Neural cell (in vitro differentiated cells): Measurements from ENCODE around the gene OR2D2.

Source experiments
- CTCF ChIP-seq: fragments of 450-650 bp; IDR thresholded peaks from 2 replicates; pipeline ENCODE4 v1.5.1; 2014; ENCODE audit warnings: antibody characterized with exemption, mild to moderate bottlenecking, moderate library complexity; ENCODE audit not compliant: poor library complexity, severe bottlenecking
- EZH2 ChIP-seq: fragments of 200-600, 300-800 bp; shearing (Covaris generic), sonication (generic); IDR thresholded peaks from 2 replicates; pipeline ENCODE4 v1.6.1; 2014; ENCODE audit warnings: antibody characterized with exemption, low read length, borderline replicate concordance, mild to moderate bottlenecking; ENCODE audit not compliant: insufficient read depth, poor library complexity, severe bottlenecking
- RAD21 ChIP-seq: fragments of 450-650 bp; conservative IDR thresholded peaks from 2 replicates; pipeline ENCODE4 v1.6.1; 2014; ENCODE audit warnings: antibody characterized with exemption, mild to moderate bottlenecking, moderate library complexity
- REST ChIP-seq: IDR thresholded peaks from 2 replicates; pipeline ENCODE4 v1.6.1; 2012; ENCODE audit warnings: borderline replicate concordance

- TF ChIP-seq CTCF (no peak), REST (no peak), EZH2 (no peak), RAD21 (no peak)
These were observed 9.5 kb downstream of the OR2D2 start for GRCh38 chr11:6882751-6883150.
